ENCODE data around the gene OR1I1. TPM values are rescaled to one million over a fixed set of nuclear protein-coding genes. Genes with fewer than 3 reads are reported as not detected.

OR1I1 gene
- total RNA-seq, result not detected in 2 replicates

GRCh38 chr19:15081911-15082310, at the start of gene OR1I1:
OR1I1 (plus strand) TSS chr19:15082211; CDS start chr19:15087066, 4,855 bp downstream.

GRCh38 chr19:15048885-15049541, 33.0 kb upstream of the OR1I1 start, which contains the start of gene CASP14:
CASP14 (plus strand) TSS chr19:15049480; CDS start chr19:15052252, 2,772 bp downstream.

GRCh38 chr19:15107061-15108010, 25.3 kb downstream of the OR1I1 start, which contains the start of gene SYDE1:
SYDE1 (plus strand) TSS chr19:15107401; CDS start chr19:15107434, 33 bp downstream.

Other genes starting within 250 kb of the OR1I1 start
- not detected in 2 replicates for gene OR7A5, start 247.0 kb upstream of the OR1I1 start, total RNA-seq
- not detected in 2 replicates for gene OR7C1, start 247.0 kb upstream of the OR1I1 start, total RNA-seq
- gene OR7A10, start 233.3 kb upstream of the OR1I1 start, total RNA-seq, result not detected in 2 replicates
- not detected in 2 replicates for gene OR7A17, start 196.1 kb upstream of the OR1I1 start, total RNA-seq
- gene OR7C2, start 140.7 kb upstream of the OR1I1 start, total RNA-seq, result not detected in 2 replicates
- not detected in 2 replicates for gene SLC1A6, start 102.3 kb upstream of the OR1I1 start, total RNA-seq
- gene CASP14, start 32.7 kb upstream of the OR1I1 start, total RNA-seq, result not detected in 2 replicates
- gene SYDE1, start 25.2 kb downstream of the OR1I1 start, total RNA-seq, result 27.3 and 33.3 TPM in 2 replicates
- 21.3 and 53.2 TPM in 2 replicates for gene NOTCH3, start 118.8 kb downstream of the OR1I1 start, total RNA-seq
- 0.11 and 0.13 TPM in 2 replicates for gene EPHX3, start 150.2 kb downstream of the OR1I1 start, total RNA-seq

Measured in articular chondrocyte of knee joint (primary cell).